HepG2 (cell line): ENCODE data around the gene IQCB1. TPM values are rescaled to one million over a fixed set of nuclear protein-coding genes. Genes with fewer than 3 reads are reported as not detected.

Experiments
- GLI4 ChIP-seq: sonication (generic); formaldehyde crosslinking; IDR thresholded peaks from 2 replicates; pipeline ENCODE4 v1.5.1; 2020; ENCODE audit warnings: missing genetic modification reagents, mild to moderate bottlenecking, moderate library complexity, borderline replicate concordance
- HOXD1 ChIP-seq: sonication (generic); formaldehyde crosslinking; IDR thresholded peaks from 2 replicates; pipeline ENCODE4 v1.5.0; 2020; ENCODE audit warnings: missing genetic modification reagents
- JARID2 ChIP-seq: sonication (generic); formaldehyde crosslinking; IDR thresholded peaks from 2 replicates; pipeline ENCODE4 v1.8.1; 2023; ENCODE audit warnings: missing genetic modification reagents, inconsistent platforms; ENCODE audit not compliant: insufficient replicate concordance
- KDM5A ChIP-seq: fragments of 200-600 bp; sonication (generic); IDR thresholded peaks from 2 replicates; pipeline ENCODE4 v1.7.0; 2018; ENCODE audit warnings: antibody characterized with exemption, mild to moderate bottlenecking, low read length, borderline replicate concordance
- MATR3 ChIP-seq: sonication (generic); formaldehyde crosslinking; IDR thresholded peaks from 2 replicates; pipeline ENCODE4 v1.4.0; 2020; ENCODE audit warnings: missing genetic modification reagents
- MIER2 ChIP-seq: IDR thresholded peaks from 2 replicates; pipeline ENCODE4 v1.6.1; 2016; ENCODE audit warnings: missing biosample characterization, missing genetic modification reagents
- PAX8 ChIP-seq: sonication (generic); formaldehyde crosslinking; IDR thresholded peaks from 2 replicates; pipeline ENCODE4 v1.8.0; 2022; ENCODE audit warnings: mild to moderate bottlenecking, missing genetic modification reagents, borderline replicate concordance
- RFX1 ChIP-seq: fragments of 450-650 bp; IDR thresholded peaks from 2 replicates; pipeline ENCODE4 v1.6.1; 2017
- SIN3A ChIP-seq: IDR thresholded peaks from 2 replicates; pipeline ENCODE4 v1.6.1; 2011; ENCODE audit warnings: low read depth, mild to moderate bottlenecking, control low read depth, low read length, borderline replicate concordance
- SP4 ChIP-seq: sonication (generic); formaldehyde crosslinking; IDR thresholded peaks from 2 replicates; pipeline ENCODE4 v1.8.1; 2023; ENCODE audit warnings: mild to moderate bottlenecking, missing genetic modification reagents
- SP5 ChIP-seq: IDR thresholded peaks from 2 replicates; pipeline ENCODE4 v1.6.1; 2016; ENCODE audit warnings: low read depth, borderline replicate concordance
- TAF15 ChIP-seq: fragments of 200-400 bp; formaldehyde crosslinking; IDR thresholded peaks from one replicate; pipeline ENCODE4 v1.6.1; 2018; ENCODE audit warnings: mild to moderate bottlenecking, low read depth, low read length; ENCODE audit not compliant: poor library complexity, severe bottlenecking
- TCF7 ChIP-seq: sonication (generic); IDR thresholded peaks from 2 replicates; pipeline ENCODE4 v1.6.1; 2016; ENCODE audit warnings: antibody characterized with exemption, low read depth
- ZBTB7B ChIP-seq: sonication (generic); formaldehyde crosslinking; IDR thresholded peaks from 2 replicates; pipeline ENCODE4 v1.4.0; 2020; ENCODE audit warnings: missing genetic modification reagents
- ZNF230 ChIP-seq: sonication (generic); formaldehyde crosslinking; IDR thresholded peaks from 2 replicates; pipeline ENCODE4 v1.4.0; 2020; ENCODE audit warnings: mild to moderate bottlenecking, missing genetic modification reagents
- ZNF280D ChIP-seq: sonication (generic); formaldehyde crosslinking; IDR thresholded peaks from 2 replicates; pipeline ENCODE4 v1.5.1; 2020; ENCODE audit warnings: mild to moderate bottlenecking, missing genetic modification reagents
- ZNF281 ChIP-seq: sonication (generic); formaldehyde crosslinking; IDR thresholded peaks from 2 replicates; pipeline ENCODE4 v1.4.0; 2020; ENCODE audit warnings: missing genetic modification reagents, borderline replicate concordance
- ZNF558 ChIP-seq: sonication (generic); formaldehyde crosslinking; IDR thresholded peaks from 2 replicates; pipeline ENCODE4 v1.9.0; 2022; ENCODE audit warnings: mild to moderate bottlenecking, missing genetic modification reagents, borderline replicate concordance
- ZSCAN25 ChIP-seq: sonication (generic); formaldehyde crosslinking; IDR thresholded peaks from 2 replicates; pipeline ENCODE4 v1.8.0; 2022; ENCODE audit warnings: mild to moderate bottlenecking, missing genetic modification reagents
- polyA plus RNA-seq, 8 experiments: library from polyadenylated mRNA; depleted of rRNA in 3 of 8; stranded (reverse) in 7 of 8; unstranded in 1 of 8; fragments of >200 nt; fragmentation: Illumina TruSeq in 4 of 8; extraction: Trizol in 4 of 8; gene quantifications; 2 replicates each; pipeline versions ENCODE4 v1.2.1 to v1.2.3, GENCODE V29; 2011 to 2016; ENCODE audit warnings: low read depth in 4 of 8, missing spikeins in 1 of 8, mixed read lengths in 1 of 8; ENCODE audit not compliant: insufficient read depth in 1 of 8
- total RNA-seq, 5 experiments: library from RNA; depleted of rRNA; stranded (reverse); fragments of >200 nt; fragmentation: Illumina TruSeq; extraction: Trizol; gene quantifications; 2 replicates each; pipeline ENCODE4 v1.2.3, GENCODE V29; 2016; ENCODE audit warnings: low read depth in 1 of 5
- TF ChIP-seq, protein P1 (sequence below): sonication (generic); formaldehyde crosslinking; IDR thresholded peaks from 2 replicates; pipeline ENCODE4 v1.4.0; 2020; ENCODE audit warnings: low read depth, missing genetic modification reagents

IQCB1 gene
- total and polyA plus RNA-seq, 2 of the 13 experiments (the other 11 are each of a cell fraction or from before 2014, with no cell fraction given): 18.0 to 41.4 TPM

GRCh38 chr3:121749276-121750086 is 85.4 kb downstream of the IQCB1 start, which contains the start of gene GOLGB1 (continued):
- TF ChIP-seq MATR3 (no peak), ZSCAN25 (CRISPR knock-in tag) (no peak), HOXD1 (CRISPR knock-in tag) (peak; percentile 52), ZBTB7B (0 out of 2 replicates have a peak, but pooled peaks have one; percentile 14), PAX8 (CRISPR knock-in tag) (peak; percentile 94; the same call in 1 of the 2 replicates), SIN3A (peak; percentile 71; the same call in 1 of the 2 replicates), ZNF230 (CRISPR knock-in tag) (peak; percentile 74; the same call in 1 of the 2 replicates), SP5 (CRISPR knock-in tag) (peak; percentile 4; the same call in 1 of the 2 replicates), RFX1 (peak; percentile 93), ZNF280D (CRISPR knock-in tag) (peak; percentile 96), TAF15 (peak; percentile 79), GLI4 (CRISPR knock-in tag) (no peak), MIER2 (CRISPR knock-in tag) (no peak; the same call in 1 of the 2 replicates), JARID2 (CRISPR knock-in tag) (peak; percentile 49), KDM5A (peak; percentile 84), ZNF558 (CRISPR knock-in tag) (peak; percentile 74; the same call in 1 of the 2 replicates), ZNF281 (CRISPR knock-in tag) (0 out of 2 replicates have a peak, but pooled peaks have one; percentile 25), TCF7 (no peak), SP4 (CRISPR knock-in tag) (peak; percentile 47; the same call in 1 of the 2 replicates)
- TF ChIP-seq, protein P1, sequence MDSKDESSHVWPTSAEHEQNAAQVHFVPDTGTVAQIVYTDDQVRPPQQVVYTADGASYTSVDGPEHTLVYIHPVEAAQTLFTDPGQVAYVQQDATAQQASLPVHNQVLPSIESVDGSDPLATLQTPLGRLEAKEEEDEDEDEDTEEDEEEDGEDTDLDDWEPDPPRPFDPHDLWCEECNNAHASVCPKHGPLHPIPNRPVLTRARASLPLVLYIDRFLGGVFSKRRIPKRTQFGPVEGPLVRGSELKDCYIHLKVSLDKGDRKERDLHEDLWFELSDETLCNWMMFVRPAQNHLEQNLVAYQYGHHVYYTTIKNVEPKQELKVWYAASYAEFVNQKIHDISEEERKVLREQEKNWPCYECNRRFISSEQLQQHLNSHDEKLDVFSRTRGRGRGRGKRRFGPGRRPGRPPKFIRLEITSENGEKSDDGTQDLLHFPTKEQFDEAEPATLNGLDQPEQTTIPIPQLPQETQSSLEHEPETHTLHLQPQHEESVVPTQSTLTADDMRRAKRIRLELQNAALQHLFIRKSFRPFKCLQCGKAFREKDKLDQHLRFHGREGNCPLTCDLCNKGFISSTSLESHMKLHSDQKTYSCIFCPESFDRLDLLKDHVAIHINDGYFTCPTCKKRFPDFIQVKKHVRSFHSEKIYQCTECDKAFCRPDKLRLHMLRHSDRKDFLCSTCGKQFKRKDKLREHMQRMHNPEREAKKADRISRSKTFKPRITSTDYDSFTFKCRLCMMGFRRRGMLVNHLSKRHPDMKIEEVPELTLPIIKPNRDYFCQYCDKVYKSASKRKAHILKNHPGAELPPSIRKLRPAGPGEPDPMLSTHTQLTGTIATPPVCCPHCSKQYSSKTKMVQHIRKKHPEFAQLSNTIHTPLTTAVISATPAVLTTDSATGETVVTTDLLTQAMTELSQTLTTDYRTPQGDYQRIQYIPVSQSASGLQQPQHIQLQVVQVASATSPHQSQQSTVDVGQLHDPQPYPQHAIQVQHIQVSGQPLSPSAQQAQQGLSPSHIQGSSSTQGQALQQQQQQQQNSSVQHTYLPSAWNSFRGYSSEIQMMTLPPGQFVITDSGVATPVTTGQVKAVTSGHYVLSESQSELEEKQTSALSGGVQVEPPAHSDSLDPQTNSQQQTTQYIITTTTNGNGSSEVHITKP: 0 out of 2 replicates have a peak, but pooled peaks have one; percentile 23
